ENCODE results near the gene SSH2.

GRCh38 chr17:29682054-29682453, 248.0 kb downstream of the SSH2 start:
- TF ChIP-seq, protein P1, sequence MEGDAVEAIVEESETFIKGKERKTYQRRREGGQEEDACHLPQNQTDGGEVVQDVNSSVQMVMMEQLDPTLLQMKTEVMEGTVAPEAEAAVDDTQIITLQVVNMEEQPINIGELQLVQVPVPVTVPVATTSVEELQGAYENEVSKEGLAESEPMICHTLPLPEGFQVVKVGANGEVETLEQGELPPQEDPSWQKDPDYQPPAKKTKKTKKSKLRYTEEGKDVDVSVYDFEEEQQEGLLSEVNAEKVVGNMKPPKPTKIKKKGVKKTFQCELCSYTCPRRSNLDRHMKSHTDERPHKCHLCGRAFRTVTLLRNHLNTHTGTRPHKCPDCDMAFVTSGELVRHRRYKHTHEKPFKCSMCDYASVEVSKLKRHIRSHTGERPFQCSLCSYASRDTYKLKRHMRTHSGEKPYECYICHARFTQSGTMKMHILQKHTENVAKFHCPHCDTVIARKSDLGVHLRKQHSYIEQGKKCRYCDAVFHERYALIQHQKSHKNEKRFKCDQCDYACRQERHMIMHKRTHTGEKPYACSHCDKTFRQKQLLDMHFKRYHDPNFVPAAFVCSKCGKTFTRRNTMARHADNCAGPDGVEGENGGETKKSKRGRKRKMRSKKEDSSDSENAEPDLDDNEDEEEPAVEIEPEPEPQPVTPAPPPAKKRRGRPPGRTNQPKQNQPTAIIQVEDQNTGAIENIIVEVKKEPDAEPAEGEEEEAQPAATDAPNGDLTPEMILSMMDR (conservative IDR thresholded peaks at IDR 0.05 in 1 of 2, IDR thresholded peaks at IDR 0.05 in 1 of 2; ENCODE audit: extremely low read depth in 1 of 2, insufficient read depth in 1 of 2, low read depth in 1 of 2, low read length in 2 of 2): no peak
- no peak for TF ChIP-seq EZH2 (IDR thresholded peaks at IDR 0.05; ENCODE audit: borderline replicate concordance, low read length)

Measured in mammary epithelial cell (primary cell).